ENCODE results near the gene INHBB.
"Not testable (repeated sequence)": the region's sequence is repeated elsewhere in the genome, so short reads cannot be mapped to it uniquely, and the experiment has no call there.

INHBB gene

GRCh38 chr2:120383631-120384340 lies 37.9 kb downstream of the INHBB start:
- DNase-seq, result no peak

- DNase-seq, result no peak
Observed at GRCh38 chr2:120384486-120385354, 38.8 kb downstream of the INHBB start.

- DNase-seq, result no peak
Observed at GRCh38 chr2:120385355-120386127, 39.6 kb downstream of the INHBB start.

- DNase-seq, result no peak
Observed at GRCh38 chr2:120388222-120389035, 42.5 kb downstream of the INHBB start.

GRCh38 chr2:120389036-120389391 lies 43.1 kb downstream of the INHBB start:
- no peak for DNase-seq

GRCh38 chr2:120390381-120391055 lies 44.6 kb downstream of the INHBB start:
- DNase-seq, result no peak

GRCh38 chr2:120391382-120391781 lies 45.4 kb downstream of the INHBB start:
- DNase-seq, result not testable (repeated sequence)

GRCh38 chr2:120391911-120392665 lies 46.2 kb downstream of the INHBB start:
- no peak for DNase-seq

GRCh38 chr2:120392923-120393322 lies 47.0 kb downstream of the INHBB start:
- no peak for DNase-seq

GRCh38 chr2:120393456-120393855 lies 47.5 kb downstream of the INHBB start:
- no peak for DNase-seq

- no peak for DNase-seq
Observed at GRCh38 chr2:120394764-120395163, 48.8 kb downstream of the INHBB start.

- DNase-seq, result no peak
Observed at GRCh38 chr2:120395221-120396012, 49.5 kb downstream of the INHBB start.

GRCh38 chr2:120396013-120396860 lies 50.3 kb downstream of the INHBB start:
- DNase-seq, result no peak

GRCh38 chr2:120396861-120397811 lies 51.2 kb downstream of the INHBB start:
- DNase-seq, result no peak

GRCh38 chr2:120398051-120398995 lies 52.4 kb downstream of the INHBB start:
- DNase-seq, result no peak

- no peak for DNase-seq
Observed at GRCh38 chr2:120398996-120399888, 53.3 kb downstream of the INHBB start.

Measured in stimulated activated CD8-positive, alpha-beta memory T cell treated with anti-CD3 and anti-CD28 coated beads, Interleukin-4, amount 100 ng/mL, for 48 hours (primary cell).